PC-3 (cell line): Measurements from ENCODE around the gene EIF4E. TPM values are rescaled to one million over a fixed set of nuclear protein-coding genes. Genes with fewer than 3 reads are reported as not detected.
A peak's percentile ranks its signal among the peaks of the same experiment; 100 is the strongest.

Experiments
- ATAC-seq: fragments of 200-7000 bp; cut with Tn5 transposase; 2 replicates; pipeline ENCODE4 v1.9.1; 2020; ENCODE audit warnings: mild to moderate bottlenecking, moderate library complexity
- BruUV-seq: library from RNA; stranded (reverse); fragments of 400-500 nt; replicated peaks from 2 replicates; lab custom pipeline; 2021; lab: Mats Ljungman, UMichigan
- CTCF ChIA-PET: fragments of 300-600 bp; sonication (Branson Sonifier 250); formaldehyde crosslinking; loops from one replicate; lab custom pipeline; 2022; ENCODE audit warnings: antibody characterized with exemption; lab: Charles Lee
- POLR2A ChIA-PET: fragments of 300-600 bp; sonication (Branson Sonifier 250); formaldehyde crosslinking; loops from one replicate; lab custom pipeline; 2022; ENCODE audit warnings: antibody characterized with exemption; ENCODE audit not compliant: unreplicated experiment; lab: Charles Lee
- DNase-seq: peaks from one replicate; pipeline ENCODE4 v3.0.0-alpha.2; 2015
- H2AFZ ChIP-seq: fragments of 300-600 bp; sonication (generic); 2 replicates; pipeline ENCODE4 v1.6.0; 2016; ENCODE audit warnings: antibody characterized with exemption, low read length
- H3F3A ChIP-seq: fragments of 300-600 bp; sonication (generic); one replicate; pipeline ENCODE4 v1.6.0; 2017; ENCODE audit warnings: antibody characterized with exemption, low read length, control low read depth, mild to moderate bottlenecking; ENCODE audit not compliant: unreplicated experiment
- H3K27ac ChIP-seq: fragments of 300-600 bp; sonication (generic); 2 replicates; pipeline ENCODE4 v1.5.1; 2016; ENCODE audit warnings: mild to moderate bottlenecking, low read length
- H3K27me3 ChIP-seq: fragments of 300-600 bp; sonication (generic); 2 replicates; pipeline ENCODE4 v1.6.1; 2016; ENCODE audit warnings: low read length, mixed read lengths
- H3K36me3 ChIP-seq: fragments of 300-600 bp; sonication (generic); 2 replicates; pipeline ENCODE4 v1.6.1; 2016; ENCODE audit warnings: low read depth, mixed run types, low read length, mixed read lengths
- H3K4me1 ChIP-seq: fragments of 300-600 bp; sonication (generic); 2 replicates; pipeline ENCODE4 v1.5.1; 2016; ENCODE audit warnings: low read length; ENCODE audit not compliant: insufficient read depth
- H3K4me2 ChIP-seq: fragments of 300-600 bp; sonication (generic); 2 replicates; pipeline ENCODE4 v1.6.0; 2016; ENCODE audit warnings: low read length
- H3K4me3 ChIP-seq: fragments of 300-600 bp; sonication (generic); 2 replicates; pipeline ENCODE4 v1.5.1; 2016; ENCODE audit warnings: mild to moderate bottlenecking, low read length, mixed read lengths
- H3K79me2 ChIP-seq: fragments of 300-600 bp; sonication (generic); 2 replicates; pipeline ENCODE4 v1.6.1; 2017; ENCODE audit warnings: low read length, mixed read lengths
- H3K9ac ChIP-seq: fragments of 300-600 bp; sonication (generic); 2 replicates; pipeline ENCODE4 v1.6.0; 2016; ENCODE audit warnings: mild to moderate bottlenecking, low read length
- H3K9me2 ChIP-seq: fragments of 300-600 bp; sonication (generic); replicated peaks from 2 replicates; pipeline ENCODE4 v1.6.1; 2016; ENCODE audit warnings: mixed run types, low read length, mixed read lengths
- H3K9me3 ChIP-seq: fragments of 300-600 bp; sonication (generic); 2 replicates; pipeline ENCODE4 v1.6.1; 2016; ENCODE audit warnings: low read length, mixed read lengths
- H4K20me1 ChIP-seq: fragments of 300-600 bp; sonication (generic); 2 replicates; pipeline ENCODE4 v1.6.1; 2016; ENCODE audit warnings: low read length, mixed read lengths
- CTCF ChIP-seq: fragments of 300-600 bp; sonication (generic); conservative IDR thresholded peaks from 2 replicates; pipeline ENCODE4 v1.5.1; 2017; ENCODE audit warnings: antibody characterized with exemption, low read depth, mild to moderate bottlenecking, low read length
- EZH2 ChIP-seq: fragments of 300-600 bp; sonication (generic); IDR thresholded peaks from one replicate; pipeline ENCODE4 v1.6.1; 2017; ENCODE audit warnings: antibody characterized with exemption, mild to moderate bottlenecking, low read length; ENCODE audit not compliant: unreplicated experiment
- EZH2phosphoT487 ChIP-seq: fragments of 300-600 bp; sonication (generic); IDR thresholded peaks from 2 replicates; pipeline ENCODE4 v1.6.1; 2018; ENCODE audit warnings: mild to moderate bottlenecking, antibody characterized with exemption, low read length, borderline replicate concordance
- intact Hi-C: fragments of 100-400 bp; cut with micrococcal nuclease; formaldehyde crosslinking; loops from 2 replicates; pipeline ENCODE4 v1.9.0; 2023
- total RNA-seq: library from RNA; depleted of rRNA; stranded (reverse); fragments of >200 nt; gene quantifications from 2 replicates; pipeline ENCODE4 v1.2.3, GENCODE V29; 2014

EIF4E gene
- total RNA-seq, 1 experiment from 2014 or later = 134 TPM

DNA sequence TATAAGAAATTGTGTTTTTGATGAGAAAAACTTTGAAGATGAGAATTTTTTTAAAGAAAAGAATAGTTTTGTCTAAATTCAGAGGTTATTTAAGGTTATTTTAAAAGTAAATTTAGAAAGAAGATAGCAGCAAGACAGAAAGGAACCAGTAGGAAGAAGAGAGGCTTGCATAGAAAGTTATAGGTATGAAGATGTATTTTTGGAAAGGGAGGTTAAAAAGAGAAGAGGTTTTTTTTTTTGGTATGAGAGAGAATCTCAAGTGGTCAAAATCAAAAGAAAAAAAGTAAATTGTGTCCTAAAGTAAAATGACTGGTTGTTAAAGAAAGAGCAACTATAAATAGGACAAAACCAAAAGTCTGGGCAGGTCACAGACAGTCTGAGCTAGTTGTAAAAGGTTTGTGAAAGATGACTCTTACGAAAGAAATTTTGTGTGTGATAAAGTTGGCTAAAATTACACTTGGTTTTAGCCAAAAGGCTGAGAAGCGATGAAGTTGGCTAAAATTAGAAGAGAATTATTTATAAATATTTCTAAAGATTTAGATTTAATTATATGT lies 16.4 kb upstream of the EIF4E start:
- intact Hi-C loops = no loop called here
- Histone ChIP-seq H3K79me2 (no peaks in the 10 kb centered on the region), H3K4me3 (no peak overlapping the region), H3K27me3 (no peaks in the 10 kb centered on the region), H3K9me2 (no peaks in the 10 kb centered on the region), H3K4me2 (no peak overlapping the region), H3K27ac (no peak overlapping the region), H3K9ac (no peak overlapping the region), H3F3A (no peaks in the 10 kb centered on the region), H3K4me1 (peaks cover 14% of the 10 kb centered on the region), H4K20me1 (no peaks in the 10 kb centered on the region), H3K36me3 (no peaks in the 10 kb centered on the region), H2AFZ (no peak overlapping the region), H3K9me3 (no peaks in the 10 kb centered on the region)
- POLR2A ChIA-PET = no interaction called here
- CTCF ChIA-PET = no interaction called here
- no peak for ATAC-seq
- DNase-seq = no peak
- TF ChIP-seq EZH2phosphoT487 = no peak
- TF ChIP-seq EZH2 = no peak
- no peak for TF ChIP-seq CTCF
- no TSS peak for BruUV-seq

GRCh38 chr4:98939892-98940298 lies 11.0 kb upstream of the EIF4E start:
- Histone ChIP-seq H3K4me3 (no peak overlapping the region), H3K9ac (no peak overlapping the region), H2AFZ (0 out of 2 replicates have a peak overlapping the region, but pooled peaks have one; percentile 50), H3K4me2 (no peak overlapping the region), H3K36me3 (no peaks in the 10 kb centered on the region), H3K9me3 (no peaks in the 10 kb centered on the region), H4K20me1 (no peaks in the 10 kb centered on the region), H3F3A (no peaks in the 10 kb centered on the region), H3K9me2 (no peaks in the 10 kb centered on the region), H3K27ac (no peak overlapping the region), H3K4me1 (peaks cover 6% of the 10 kb centered on the region; the same call in 1 of the 2 replicates), H3K79me2 (no peaks in the 10 kb centered on the region), H3K27me3 (no peaks in the 10 kb centered on the region)
- DNase-seq (peak; percentile 83), ATAC-seq (peak; percentile 60)
- ChIA-PET CTCF (interaction anchor here (0.6 kb wide), 1 partner anchor 550 kb away, joined by 3 read pairs; no protein-coding TSS in a partner anchor), POLR2A (no interaction called here)
- TF ChIP-seq CTCF = peak; percentile 74
- TF ChIP-seq EZH2phosphoT487 = no peak
- intact Hi-C loops = loop anchor here (1.0 to 5.0 kb wide), 2 partner anchors 55 to 117 kb away; partner anchors contain the start of gene METAP1
- BruUV-seq = no TSS peak

GRCh38 chr4:98939438-98939837 lies 10.5 kb upstream of the EIF4E start:
- CTCF ChIA-PET = no interaction called here
- no peak for TF ChIP-seq EZH2phosphoT487
- TF ChIP-seq EZH2 = no peak
- TF ChIP-seq CTCF = no peak
- no peak for ATAC-seq

More at GRCh38 chr4:98939438-98939837, 10.5 kb upstream of the EIF4E start:
- H3K27ac ChIP-seq = no peak overlapping the region
- H3K4me2 ChIP-seq = no peak overlapping the region
- no peak overlapping the region for H3K9ac ChIP-seq
- no peaks in the 10 kb centered on the region for H3F3A ChIP-seq
- intact Hi-C loops = loop anchor here (1.0 to 5.0 kb wide), 2 partner anchors 56 to 118 kb away; partner anchors contain the start of gene METAP1
- H4K20me1 ChIP-seq = no peaks in the 10 kb centered on the region
- no peaks in the 10 kb centered on the region for H3K9me3 ChIP-seq
- no TSS peak for BruUV-seq
- H3K4me1 ChIP-seq = peaks cover 6% of the 10 kb centered on the region; the same call in 1 of the 2 replicates
- H2AFZ ChIP-seq = no peak overlapping the region
- POLR2A ChIA-PET = no interaction called here
- no peaks in the 10 kb centered on the region for H3K36me3 ChIP-seq
- DNase-seq = no peak
- no peak overlapping the region for H3K4me3 ChIP-seq
- H3K27me3 ChIP-seq = no peaks in the 10 kb centered on the region
- no peaks in the 10 kb centered on the region for H3K9me2 ChIP-seq
- H3K79me2 ChIP-seq = no peaks in the 10 kb centered on the region
